Measurements from ENCODE around the gene FBXL14. TPM values are rescaled to one million over a fixed set of nuclear protein-coding genes. Genes with fewer than 3 reads are reported as not detected.

FBXL14 gene
- total RNA-seq, 6 donors from 2014 or later = 8.5 to 22.0 (median 14.4) TPM

- Histone ChIP-seq H3K36me3 (no peaks in the 10 kb centered on the region), H3K27ac (no peak overlapping the region), H3K4me3 (no peak overlapping the region), H3K27me3 (no peaks in the 10 kb centered on the region), H3K9me3 (no peaks in the 10 kb centered on the region), H3K4me1 (peaks cover 24 to 48% (median 30%) of the 10 kb centered on the region in 4 donors)
- no peak for ATAC-seq (ENCODE audit: low FRiP score in 2 of 2)
- DNase-seq = no peak
- WGBS, 2 donors = 76 to 80% methylated on average over 7 of the region's 7 CpGs
- TF ChIP-seq EP300 (IDR thresholded peaks at IDR 0.05) (no peak), CTCF (IDR thresholded peaks at IDR 0.05) (no peak), POLR2AphosphoS5 (IDR thresholded peaks at IDR 0.05) (no peak), POLR2A (IDR thresholded peaks at IDR 0.05) (no peak)
Measured at GRCh38 chr12:1610072-1610643, 15.8 kb upstream of the FBXL14 start.

GRCh38 chr12:1608713-1609119 lies 14.3 kb upstream of the FBXL14 start:
- Histone ChIP-seq H3K36me3 (no peaks in the 10 kb centered on the region), H3K4me1 (peaks cover 24 to 50% (median 31%) of the 10 kb centered on the region in 4 donors), H3K27me3 (no peaks in the 10 kb centered on the region), H3K4me3 (no peak overlapping the region), H3K9me3 (no peaks in the 10 kb centered on the region), H3K27ac (peak overlapping the region in 2 of 4 donors; percentile 51 to 52)
- ATAC-seq (ENCODE audit: low FRiP score in 2 of 2) = no peak
- 29 to 38% methylated on average over 5 of the region's 5 CpGs for WGBS, 2 donors
- no peak for DNase-seq
- TF ChIP-seq EP300 (IDR thresholded peaks at IDR 0.05) (no peak), CTCF (IDR thresholded peaks at IDR 0.05) (no peak), POLR2AphosphoS5 (IDR thresholded peaks at IDR 0.05) (no peak), POLR2A (IDR thresholded peaks at IDR 0.05) (no peak)

- peaks cover 24 to 50% (median 31%) of the 10 kb centered on the region in 4 donors for H3K4me1 ChIP-seq
- H3K27me3 ChIP-seq = no peaks in the 10 kb centered on the region
- DNase-seq (no peak), ATAC-seq (ENCODE audit: low FRiP score in 2 of 2) (no peak)
- no peaks in the 10 kb centered on the region for H3K9me3 ChIP-seq
- no peaks in the 10 kb centered on the region for H3K36me3 ChIP-seq
- WGBS, 2 donors = 80 to 84% methylated on average over 3 of the region's 3 CpGs
- H3K27ac ChIP-seq = peak overlapping the region in 2 of 4 donors; percentile 51 to 52
- TF ChIP-seq EP300 (IDR thresholded peaks at IDR 0.05) = no peak
- no peak for TF ChIP-seq POLR2A (IDR thresholded peaks at IDR 0.05)
- H3K4me3 ChIP-seq = no peak overlapping the region
Measured at GRCh38 chr12:1607940-1608712, 13.7 kb upstream of the FBXL14 start.

GRCh38 chr12:1606021-1606622 lies 11.7 kb upstream of the FBXL14 start:
- TF ChIP-seq POLR2AphosphoS5 (IDR thresholded peaks at IDR 0.05) (peak in 1 of 2 donors; percentile 88), CTCF (IDR thresholded peaks at IDR 0.05) (no peak), EP300 (IDR thresholded peaks at IDR 0.05) (peak in 1 of 4 donors; percentile 20), POLR2A (IDR thresholded peaks at IDR 0.05) (peak in 2 of 4 donors; percentile 45 to 72)
- Histone ChIP-seq H3K4me1 (peaks cover 24 to 41% (median 31%) of the 10 kb centered on the region in 4 donors), H3K27me3 (no peaks in the 10 kb centered on the region), H3K36me3 (no peaks in the 10 kb centered on the region), H3K9me3 (no peaks in the 10 kb centered on the region), H3K4me3 (peak overlapping the region in 3 of 4 donors; percentile 41 to 52 (median 49)), H3K27ac (peak overlapping the region; percentile 85 to 94 (median 88))
- ATAC-seq (ENCODE audit: low FRiP score in 2 of 2) = peak; percentile 84 to 89
- 10 to 15% methylated on average over 12 of the region's 12 CpGs for WGBS, 2 donors
- peak; percentile 91 to 95 for DNase-seq

All from upper lobe of left lung (tissue), 6 donors.